GM21423 (cell line): Measurements from ENCODE around the gene RNF152.
"Not testable (repeated sequence)": the region's sequence is repeated elsewhere in the genome, so short reads cannot be mapped to it uniquely, and the experiment has no call there.

ENCODE experiments used
- ATAC-seq: cut with Tn5 transposase; IDR thresholded peaks from one replicate; pipeline ENCODE4 v1.9.1; 2021; ENCODE audit warnings: mild to moderate bottlenecking, moderate library complexity; ENCODE audit not compliant: unreplicated experiment

The RNF152 gene

GRCh38 chr18:61822879-61823278, 69.9 kb downstream of the RNF152 start:
- no peak for ATAC-seq

GRCh38 chr18:61821748-61822147, 71.1 kb downstream of the RNF152 start:
- no peak for ATAC-seq

DNA sequence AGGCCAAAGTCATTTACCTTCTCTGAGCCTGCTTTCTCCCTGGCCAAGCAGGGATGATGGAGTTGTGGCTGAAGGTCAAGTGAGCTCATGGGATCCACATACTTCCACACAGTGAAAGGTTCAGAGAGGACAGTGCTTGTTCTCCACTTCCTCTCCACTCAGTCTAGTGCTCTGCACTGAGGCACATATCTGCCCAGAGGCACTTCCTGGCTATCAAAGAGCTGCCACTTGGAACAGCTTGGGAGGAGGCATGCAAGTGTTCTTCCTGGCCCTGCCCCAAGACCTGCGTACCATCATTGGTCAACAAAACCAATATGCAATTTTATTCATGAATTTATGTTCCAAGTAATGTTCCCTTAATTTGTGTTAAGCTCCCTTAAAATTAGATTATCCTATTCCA, 71.9 kb downstream of the RNF152 start:
- ATAC-seq: no peak

DNA sequence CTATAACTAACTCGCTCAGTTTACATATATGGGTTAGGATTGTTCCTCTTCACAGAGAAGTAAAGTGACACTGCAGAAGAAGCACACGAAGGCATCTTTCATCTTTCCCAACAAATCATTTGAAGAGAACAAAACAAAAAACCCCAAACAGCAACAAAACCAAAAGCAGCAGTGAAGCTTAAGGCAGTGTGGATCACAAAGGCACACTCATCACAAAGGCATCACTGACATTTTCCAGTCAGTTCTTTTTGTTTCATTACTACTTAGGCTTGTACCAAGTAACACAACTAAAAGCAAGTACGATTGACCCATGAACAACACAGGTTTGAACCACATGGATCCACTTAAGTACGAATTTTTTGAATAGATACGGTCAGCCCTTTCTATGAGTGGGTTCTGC, 75.7 kb downstream of the RNF152 start:
- ATAC-seq: no peak

GRCh38 chr18:61815885-61816470, 76.8 kb downstream of the RNF152 start:
- ATAC-seq: no peak

DNA sequence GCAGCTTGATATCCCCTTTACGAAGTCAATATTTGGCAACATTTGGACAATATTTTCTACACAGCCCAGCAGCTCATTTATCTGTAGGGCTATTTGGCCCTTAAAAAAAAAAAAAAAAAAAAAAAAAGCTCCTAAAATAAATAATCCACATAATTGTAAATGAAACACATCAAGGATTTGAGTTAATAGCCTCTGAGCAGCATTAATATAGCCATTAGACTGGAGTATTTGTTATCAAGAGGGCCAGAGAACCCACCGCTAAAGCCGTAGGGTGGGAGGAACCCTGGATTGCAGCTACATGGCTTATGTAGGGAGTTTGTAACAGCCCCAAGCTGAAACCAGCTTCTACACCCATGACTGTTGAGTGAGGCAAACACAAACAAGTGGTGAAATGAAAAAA, 84.5 kb downstream of the RNF152 start:
- ATAC-seq: no peak

GRCh38 chr18:61803393-61803792, 89.4 kb downstream of the RNF152 start:
- no peak for ATAC-seq

DNA sequence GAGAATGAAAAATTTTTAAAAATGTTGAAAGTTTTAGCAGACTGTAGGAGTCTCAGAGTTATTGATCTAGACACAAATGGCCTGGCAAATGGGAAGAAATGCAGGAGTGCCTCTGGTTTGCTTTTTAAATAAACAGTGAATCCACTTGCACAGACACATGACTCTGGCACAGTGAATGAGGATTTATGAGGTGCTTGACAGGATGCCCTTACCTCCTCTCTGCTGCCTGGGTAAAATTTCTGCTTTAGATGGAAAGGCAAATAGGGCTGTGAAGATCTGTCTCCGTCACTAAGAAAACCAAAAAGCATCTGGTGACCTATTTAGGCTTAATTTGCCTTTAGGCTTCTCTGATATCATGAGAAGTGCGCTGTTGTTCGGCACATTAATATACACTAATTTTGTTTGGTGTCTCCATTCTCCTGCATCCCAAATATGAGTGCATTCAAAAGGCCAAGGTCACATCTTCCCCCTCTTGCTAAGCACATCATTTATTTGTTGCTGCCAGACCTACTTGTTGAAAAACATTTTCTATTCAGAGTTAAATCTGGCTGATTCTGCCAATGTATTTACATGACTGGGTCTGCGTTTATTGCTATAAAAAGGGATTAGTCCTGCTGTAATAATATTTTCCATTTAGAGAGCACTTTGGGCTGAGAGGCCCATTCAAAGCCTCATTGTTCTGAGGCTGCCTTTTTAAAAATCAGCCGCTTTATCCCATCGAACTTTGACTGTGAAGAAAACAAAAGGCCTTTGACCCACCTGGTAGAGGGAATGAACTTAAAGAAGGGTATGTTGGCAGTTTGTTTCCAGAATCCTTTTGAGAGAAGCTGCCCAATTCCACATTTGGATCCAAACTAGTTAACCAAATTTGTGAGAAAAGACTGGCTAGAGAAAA, 94.9 kb downstream of the RNF152 start:
- no peak for ATAC-seq

DNA sequence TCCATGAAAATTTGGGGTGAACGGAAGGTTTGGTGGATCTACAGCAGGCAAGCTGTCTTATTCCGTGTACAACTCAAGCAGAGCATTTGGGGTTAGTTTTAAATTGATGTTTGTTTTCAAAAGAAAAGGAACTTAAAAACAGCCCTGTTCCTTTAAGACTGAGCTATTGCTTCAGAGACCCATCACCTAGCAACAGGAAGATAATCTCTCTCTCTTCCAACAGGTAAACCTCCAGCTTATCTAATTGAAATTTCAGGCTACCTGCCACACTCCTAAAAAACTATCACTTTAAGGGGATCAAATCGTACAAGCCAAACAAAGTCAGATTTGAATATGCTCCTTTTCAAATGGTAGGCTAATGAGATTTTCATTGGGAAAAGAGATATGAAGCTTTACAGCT, 101.8 kb downstream of the RNF152 start:
- no peak for ATAC-seq

GRCh38 chr18:61787011-61787670, 105.7 kb downstream of the RNF152 start:
- not testable (repeated sequence) for ATAC-seq

GRCh38 chr18:61785588-61785987, 107.2 kb downstream of the RNF152 start:
- no peak for ATAC-seq

- no peak for ATAC-seq
Observed at GRCh38 chr18:61784834-61785233, 108.0 kb downstream of the RNF152 start.

DNA sequence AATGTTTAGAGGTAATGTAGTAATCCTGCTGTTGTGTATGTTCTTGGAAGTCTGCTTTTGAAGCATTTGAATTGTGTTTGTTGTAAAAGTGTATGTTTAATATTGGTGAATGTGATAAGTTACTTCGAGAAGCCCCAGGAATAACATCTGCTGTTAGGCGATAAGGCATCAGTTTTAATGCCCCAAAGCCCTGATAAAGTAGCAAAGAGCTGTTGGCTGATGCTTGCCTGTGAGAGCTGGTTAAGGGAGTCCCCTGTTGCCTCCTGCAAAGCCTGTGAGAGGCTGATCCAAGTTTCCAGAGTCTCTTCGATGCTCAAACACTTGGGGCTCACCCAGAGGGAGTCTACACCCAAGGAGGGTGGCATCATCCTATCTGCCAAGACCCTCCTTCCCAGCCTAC, 110.3 kb downstream of the RNF152 start:
- ATAC-seq: no peak

- ATAC-seq: not testable (repeated sequence)
Observed at GRCh38 chr18:61776201-61776600, 116.6 kb downstream of the RNF152 start.

DNA sequence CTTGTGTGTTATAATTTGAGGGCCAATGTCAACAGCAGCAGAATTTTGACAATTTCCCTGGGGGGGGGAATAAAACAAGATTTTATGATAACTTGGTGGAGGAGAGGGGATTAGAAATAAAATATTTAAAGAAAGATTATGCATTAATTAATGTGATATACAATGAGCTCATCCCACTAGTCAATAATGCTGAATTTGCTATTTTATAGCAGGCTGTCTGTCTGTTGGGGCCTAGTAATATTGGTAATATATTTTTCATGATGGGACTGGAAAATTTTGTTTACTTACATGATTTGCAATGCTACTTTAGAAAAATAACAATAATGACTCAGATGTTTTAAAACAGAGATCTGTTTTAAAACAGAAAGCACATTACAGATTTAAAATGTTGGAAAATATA, 118.0 kb downstream of the RNF152 start:
- ATAC-seq: no peak

- ATAC-seq: no peak
Observed at GRCh38 chr18:61772293-61772848, 120.4 kb downstream of the RNF152 start.

DNA sequence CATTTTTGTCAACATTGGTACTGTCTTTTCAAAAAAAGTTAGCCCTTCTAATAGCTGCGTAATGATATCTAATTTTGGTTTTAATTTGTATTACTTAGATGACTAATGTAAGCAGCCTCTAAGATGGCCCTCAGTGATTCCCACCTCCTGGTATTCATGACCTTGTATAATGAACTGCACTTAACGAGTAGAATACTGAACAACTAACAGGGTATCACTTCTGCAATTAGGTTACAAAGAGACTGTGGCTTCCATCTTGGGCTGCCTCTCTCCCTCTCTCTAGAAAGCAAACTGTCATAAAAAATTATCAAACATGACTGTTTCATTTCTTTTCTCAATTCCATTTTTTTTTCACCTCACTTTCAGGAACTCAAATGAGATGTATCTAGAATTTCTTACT, 120.9 kb downstream of the RNF152 start:
- no peak for ATAC-seq

- no peak for ATAC-seq
Observed at GRCh38 chr18:61770279-61770678, 122.5 kb downstream of the RNF152 start.

DNA sequence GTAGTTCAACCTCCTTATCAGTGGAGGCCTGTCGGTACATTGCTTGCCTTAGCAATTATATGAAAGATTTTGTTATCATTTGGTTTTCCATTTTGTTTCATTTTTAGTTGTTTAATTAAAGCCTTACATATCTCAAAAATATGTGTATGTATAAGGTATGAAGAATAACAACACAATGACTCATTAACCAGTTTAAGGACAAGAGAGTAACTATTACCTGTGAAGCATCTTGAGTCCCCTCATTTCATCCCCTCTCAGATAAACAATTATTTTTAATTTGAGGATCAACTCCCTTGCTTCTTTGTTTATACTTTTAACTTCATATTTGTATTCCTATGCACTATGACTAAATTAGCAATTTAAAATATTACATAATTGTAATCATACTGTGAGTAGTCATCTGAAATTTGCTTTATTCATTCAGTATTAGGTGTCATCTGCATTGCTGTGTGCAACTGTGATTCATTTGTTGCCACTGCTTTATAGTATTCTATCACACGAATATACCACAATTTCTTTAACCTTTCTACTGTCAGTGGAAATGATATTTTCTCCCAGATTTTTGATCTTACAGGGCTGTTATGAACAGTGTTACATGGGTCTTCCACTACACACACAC, 126.4 kb downstream of the RNF152 start:
- ATAC-seq: no peak

DNA sequence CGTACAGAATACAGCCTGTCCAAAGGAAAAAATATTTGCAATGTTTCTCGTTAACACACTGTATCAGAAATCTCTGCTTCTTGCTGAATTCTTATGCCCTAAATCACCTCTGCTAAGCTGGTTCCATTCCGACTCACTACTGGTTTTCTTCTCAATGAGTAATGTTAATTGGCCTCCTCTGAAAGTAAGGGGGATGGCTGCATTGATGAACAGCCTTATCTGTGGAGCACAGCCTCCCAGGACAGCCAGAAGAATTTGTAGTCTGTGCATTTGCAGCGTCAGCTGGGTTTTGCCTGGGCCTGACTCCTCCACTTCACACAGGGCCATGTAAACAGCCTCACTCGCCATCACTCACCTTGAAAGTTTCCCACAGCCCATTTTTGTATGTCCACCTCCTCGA, 127.7 kb downstream of the RNF152 start:
- ATAC-seq: no peak

DNA sequence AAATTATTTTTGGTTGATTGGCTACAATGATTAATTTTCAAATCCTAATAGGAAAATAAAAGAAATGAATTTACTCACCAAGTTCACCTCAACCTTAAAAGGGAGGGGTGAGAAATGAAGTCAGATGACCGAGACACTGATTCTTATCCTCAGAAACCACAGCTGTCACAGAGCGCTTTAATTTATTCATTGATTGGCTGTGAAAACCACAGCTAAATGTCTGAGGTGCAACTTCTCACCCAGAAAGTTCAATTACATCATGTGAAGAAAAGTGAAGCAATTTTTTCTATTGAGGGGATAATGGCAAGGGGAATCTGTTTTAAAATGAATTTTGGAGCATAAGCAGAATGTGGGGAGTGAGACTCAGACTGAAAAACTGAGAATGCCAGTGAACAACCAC, 128.4 kb downstream of the RNF152 start:
- no peak for ATAC-seq
